ENCODE measurements around the gene PHACTR3.

The PHACTR3 gene

GRCh38 chr20:59648466-59649070 lies 44.2 kb downstream of the PHACTR3 start:
- no peak for TF ChIP-seq CTCF (IDR thresholded peaks at IDR 0.05; ENCODE audit: borderline replicate concordance, control extremely low read depth, extremely low read depth, insufficient read depth, missing control alignments)
- DNase-seq (ENCODE audit: low spot score), result no peak
- in situ Hi-C loops (cut with MboI; ENCODE audit: low sequenced_read_pairs, unreplicated experiment), result no loop called here

- DNase-seq (ENCODE audit: low spot score), result no peak
- in situ Hi-C loops (cut with MboI; ENCODE audit: low sequenced_read_pairs, unreplicated experiment), result no loop called here
- no peak for TF ChIP-seq CTCF (IDR thresholded peaks at IDR 0.05; ENCODE audit: borderline replicate concordance, control extremely low read depth, extremely low read depth, insufficient read depth, missing control alignments)
Measured at GRCh38 chr20:59650418-59650817, 46.1 kb downstream of the PHACTR3 start.

- no peak for DNase-seq (ENCODE audit: low spot score)
- in situ Hi-C loops (cut with MboI; ENCODE audit: low sequenced_read_pairs, unreplicated experiment), result no loop called here
- no peak for TF ChIP-seq CTCF (IDR thresholded peaks at IDR 0.05; ENCODE audit: borderline replicate concordance, control extremely low read depth, extremely low read depth, insufficient read depth, missing control alignments)
Measured at GRCh38 chr20:59652381-59652780, 48.0 kb downstream of the PHACTR3 start.

- in situ Hi-C loops (cut with MboI; ENCODE audit: low sequenced_read_pairs, unreplicated experiment), result no loop called here
- no peak for TF ChIP-seq CTCF (IDR thresholded peaks at IDR 0.05; ENCODE audit: borderline replicate concordance, control extremely low read depth, extremely low read depth, insufficient read depth, missing control alignments)
- DNase-seq (ENCODE audit: low spot score), result no peak
Measured at GRCh38 chr20:59656417-59656816, 52.1 kb downstream of the PHACTR3 start.

GRCh38 chr20:59657459-59658046 lies 53.2 kb downstream of the PHACTR3 start:
- no peak for TF ChIP-seq CTCF (IDR thresholded peaks at IDR 0.05; ENCODE audit: borderline replicate concordance, control extremely low read depth, extremely low read depth, insufficient read depth, missing control alignments)
- no peak for DNase-seq (ENCODE audit: low spot score)
- in situ Hi-C loops (cut with MboI; ENCODE audit: low sequenced_read_pairs, unreplicated experiment), result no loop called here

- TF ChIP-seq CTCF (IDR thresholded peaks at IDR 0.05; ENCODE audit: borderline replicate concordance, control extremely low read depth, extremely low read depth, insufficient read depth, missing control alignments), result no peak
- DNase-seq (ENCODE audit: low spot score), result no peak
- in situ Hi-C loops (cut with MboI; ENCODE audit: low sequenced_read_pairs, unreplicated experiment), result no loop called here
Measured at GRCh38 chr20:59660471-59660870, 56.1 kb downstream of the PHACTR3 start.
